GM12875 (cell line): Measurements from ENCODE around the gene MOBP.
"Not testable (repeated sequence)": the region's sequence is repeated elsewhere in the genome, so short reads cannot be mapped to it uniquely, and the experiment has no call there.

Source experiments
- H3K4me3 ChIP-seq: one replicate; pipeline ENCODE4 v1.5.1; 2011; ENCODE audit warnings: low read depth, low read length, control low read depth
- TF ChIP-seq, protein P1 (sequence below): IDR thresholded peaks from 2 replicates; pipeline ENCODE4 v1.5.1; 2011; ENCODE audit warnings: low read depth, mild to moderate bottlenecking, control low read depth, inconsistent platforms, low read length, moderate library complexity, borderline replicate concordance; ENCODE audit not compliant: insufficient read depth

The MOBP gene

DNA sequence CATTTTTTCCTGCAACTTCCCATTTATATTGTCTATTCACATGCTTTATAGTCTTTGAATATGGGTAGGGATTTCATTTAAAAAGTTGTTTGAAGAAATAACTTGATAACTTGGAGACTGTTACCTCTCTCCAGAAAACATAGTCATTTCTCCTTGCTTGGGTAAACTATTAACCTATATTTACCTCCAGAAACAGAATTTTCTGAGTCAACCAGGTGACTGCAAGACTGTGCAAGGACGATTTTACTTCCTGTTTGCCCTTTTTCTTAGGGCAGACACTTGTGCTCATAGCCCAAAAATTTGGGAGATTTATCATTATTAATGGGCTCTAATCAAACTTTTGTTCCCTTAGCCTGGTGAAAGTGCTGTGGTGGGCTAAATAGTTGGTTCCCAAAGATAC, 14.3 kb upstream of the MOBP start:
- TF ChIP-seq, protein P1, sequence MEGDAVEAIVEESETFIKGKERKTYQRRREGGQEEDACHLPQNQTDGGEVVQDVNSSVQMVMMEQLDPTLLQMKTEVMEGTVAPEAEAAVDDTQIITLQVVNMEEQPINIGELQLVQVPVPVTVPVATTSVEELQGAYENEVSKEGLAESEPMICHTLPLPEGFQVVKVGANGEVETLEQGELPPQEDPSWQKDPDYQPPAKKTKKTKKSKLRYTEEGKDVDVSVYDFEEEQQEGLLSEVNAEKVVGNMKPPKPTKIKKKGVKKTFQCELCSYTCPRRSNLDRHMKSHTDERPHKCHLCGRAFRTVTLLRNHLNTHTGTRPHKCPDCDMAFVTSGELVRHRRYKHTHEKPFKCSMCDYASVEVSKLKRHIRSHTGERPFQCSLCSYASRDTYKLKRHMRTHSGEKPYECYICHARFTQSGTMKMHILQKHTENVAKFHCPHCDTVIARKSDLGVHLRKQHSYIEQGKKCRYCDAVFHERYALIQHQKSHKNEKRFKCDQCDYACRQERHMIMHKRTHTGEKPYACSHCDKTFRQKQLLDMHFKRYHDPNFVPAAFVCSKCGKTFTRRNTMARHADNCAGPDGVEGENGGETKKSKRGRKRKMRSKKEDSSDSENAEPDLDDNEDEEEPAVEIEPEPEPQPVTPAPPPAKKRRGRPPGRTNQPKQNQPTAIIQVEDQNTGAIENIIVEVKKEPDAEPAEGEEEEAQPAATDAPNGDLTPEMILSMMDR, result no peak

DNA sequence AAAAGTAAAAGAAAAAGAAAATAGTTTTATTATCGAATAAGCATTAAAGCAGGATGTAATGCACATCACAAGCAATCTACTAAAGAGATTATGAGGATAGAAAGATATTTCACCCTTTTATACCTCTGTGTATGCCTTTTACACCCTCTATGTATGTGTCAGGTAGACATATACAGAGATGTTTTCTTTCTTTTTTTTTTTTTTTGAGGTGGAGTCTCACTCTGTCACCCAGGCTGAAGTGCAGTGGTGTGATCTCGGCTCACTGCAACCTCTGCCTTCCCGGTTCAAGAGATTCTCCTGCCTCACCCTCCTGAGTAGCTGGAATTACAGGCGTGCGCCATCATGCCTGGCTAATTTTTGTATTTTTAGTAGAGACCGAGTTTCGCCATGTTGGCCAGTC, 13.6 kb upstream of the MOBP start:
- H3K4me3 ChIP-seq, result not testable (repeated sequence)

More for the DNA sequence above, 14.3 kb upstream of the MOBP start:
- H3K4me3 ChIP-seq, result no peak overlapping the region

DNA sequence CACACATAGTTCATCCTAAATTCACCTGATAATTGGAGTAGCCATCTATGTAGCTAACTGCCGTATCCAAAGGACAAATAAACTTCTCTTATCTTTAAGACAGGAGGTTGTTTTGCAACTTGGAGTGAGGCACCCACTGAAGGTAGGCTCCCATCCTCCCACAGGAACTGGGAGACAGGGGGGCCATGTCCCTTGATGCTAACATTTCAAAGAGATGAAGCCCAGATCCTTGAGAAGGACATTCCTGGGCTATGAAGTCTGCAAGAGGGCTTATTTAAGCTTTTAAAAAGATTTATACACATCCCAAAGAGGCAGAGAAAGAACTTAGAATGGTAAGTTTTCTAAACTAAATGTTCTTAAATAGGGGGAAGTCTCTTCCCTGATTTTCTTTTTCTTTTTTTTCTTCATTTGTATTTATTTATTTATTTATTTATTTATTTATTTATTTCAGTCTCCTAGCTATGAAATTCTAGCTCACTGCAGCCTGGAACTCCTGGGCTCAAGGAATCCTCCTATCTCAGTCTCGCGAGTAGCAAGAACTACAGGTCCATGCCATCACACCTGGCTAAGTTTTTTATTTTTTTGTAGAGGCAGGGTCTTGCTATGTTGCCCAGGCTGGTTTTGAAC, 12.8 kb upstream of the MOBP start:
- H3K4me3 ChIP-seq, result no peak overlapping the region
- TF ChIP-seq, protein P1, result no peak

DNA sequence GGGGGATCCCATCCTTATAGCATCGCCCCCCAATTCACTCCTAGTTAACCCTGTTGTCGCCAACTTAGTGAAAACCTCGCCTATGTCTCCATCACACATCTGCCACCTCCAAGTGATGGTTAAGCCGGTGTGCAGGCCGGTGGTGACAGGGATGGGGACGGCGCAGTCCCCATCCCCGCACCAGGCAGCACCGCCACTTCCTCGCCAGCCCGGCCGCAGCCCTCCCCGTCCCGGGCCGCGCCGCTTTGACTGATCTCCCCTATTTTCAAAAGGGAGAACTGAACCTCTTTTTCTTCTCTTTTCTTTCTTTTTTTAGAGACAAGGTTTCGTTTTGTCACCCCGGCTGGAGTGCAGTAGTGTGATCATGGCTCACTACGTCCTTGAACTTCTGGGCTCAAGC, 11.3 kb upstream of the MOBP start:
- TF ChIP-seq, protein P1, result no peak
- H3K4me3 ChIP-seq, result no peak overlapping the region

DNA sequence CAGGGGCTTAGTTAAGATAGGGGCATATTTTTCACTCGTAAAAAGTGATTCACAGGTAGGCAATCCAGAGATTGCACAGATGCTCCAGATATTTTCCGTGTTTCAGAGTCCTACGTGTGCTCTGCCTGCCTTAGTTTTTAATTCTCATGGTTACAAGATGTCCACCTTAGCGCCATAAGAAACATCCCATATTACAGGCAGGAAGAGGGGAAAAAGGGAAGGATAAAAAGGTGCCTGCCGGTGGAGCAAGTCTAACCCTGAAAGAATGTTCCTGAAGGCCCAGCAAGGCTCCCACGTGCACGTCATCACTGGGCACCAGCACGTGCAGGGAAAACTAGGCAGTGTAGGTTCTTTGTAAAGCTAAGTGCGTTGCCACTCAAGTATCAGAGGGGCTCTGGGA, 10.1 kb upstream of the MOBP start:
- TF ChIP-seq, protein P1, result no peak
- H3K4me3 ChIP-seq, result no peak overlapping the region

DNA sequence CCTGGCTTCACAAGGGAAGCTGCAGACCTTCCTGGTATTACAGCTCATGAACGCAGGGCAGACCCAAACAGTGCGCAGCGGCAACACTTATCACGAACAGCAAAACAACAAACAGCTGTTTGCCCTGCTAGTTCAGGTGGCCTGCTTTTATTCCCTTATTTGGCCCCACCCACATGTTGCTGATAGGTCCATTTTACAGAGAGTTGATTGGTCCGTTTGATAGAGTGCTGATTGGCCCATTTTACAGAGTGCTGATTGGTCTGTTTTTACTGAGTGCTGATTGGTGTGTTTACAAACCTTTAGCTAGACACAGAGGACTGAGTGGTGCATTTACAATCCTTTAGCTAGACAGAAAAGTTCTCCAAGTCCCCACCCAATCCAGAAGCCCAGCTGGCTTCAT, 8.9 kb upstream of the MOBP start:
- not testable (repeated sequence) for H3K4me3 ChIP-seq

DNA sequence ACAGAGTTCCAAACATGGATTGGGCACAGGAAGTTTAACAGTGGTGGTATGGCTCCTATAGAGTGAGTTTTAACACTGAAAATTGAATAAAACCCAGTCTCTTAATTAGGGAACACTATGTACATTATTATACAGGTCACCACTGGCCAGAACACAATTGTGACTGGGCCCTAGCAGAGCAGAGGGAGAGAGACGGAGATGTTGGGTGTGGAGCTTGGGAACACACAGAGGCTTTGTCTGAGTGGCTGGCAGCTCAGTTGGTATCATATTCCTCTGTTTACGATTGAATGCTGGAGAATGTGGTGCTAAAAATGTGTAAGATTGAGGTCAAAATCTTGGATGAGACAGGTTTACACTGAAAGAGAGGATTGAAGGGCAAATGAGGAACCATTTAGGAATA, 6.8 kb upstream of the MOBP start:
- TF ChIP-seq, protein P1, result no peak
- no peak overlapping the region for H3K4me3 ChIP-seq

DNA sequence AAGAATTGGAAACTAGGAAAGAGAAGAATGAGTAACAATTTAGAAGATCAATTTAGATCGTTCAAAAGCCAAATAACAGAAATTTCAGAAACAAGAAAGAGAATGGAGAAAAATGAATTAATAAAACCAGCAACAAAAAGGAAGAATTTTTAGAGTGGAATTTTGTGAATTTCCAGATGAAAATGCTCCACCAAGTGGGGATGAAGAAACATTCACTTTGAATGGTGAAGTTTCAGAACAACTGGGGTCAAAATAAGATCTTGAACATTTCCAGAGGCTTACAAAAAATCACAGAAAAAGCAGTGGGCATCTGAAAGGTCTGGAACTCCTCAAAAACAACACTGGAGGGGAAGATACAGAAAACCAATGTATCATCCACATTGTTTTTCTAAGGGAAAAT, 4.2 kb upstream of the MOBP start:
- TF ChIP-seq, protein P1, result no peak
- no peak overlapping the region for H3K4me3 ChIP-seq
